ENCODE results near the gene TXN2. TPM values are rescaled to one million over a fixed set of nuclear protein-coding genes. Genes with fewer than 3 reads are reported as not detected.

The TXN2 gene
- total RNA-seq (2022; extraction: Qiagen RNA extraction; ENCODE audit: low read depth), result 63.3 to 77.3 TPM (median 69.0 TPM) in 5 replicates

GRCh38 chr22:36481393-36482168, at the start of gene TXN2:
TXN2 (minus strand) TSS chr22:36481640; CDS start chr22:36480837, 803 bp downstream.

GRCh38 chr22:36528795-36529751, 47.6 kb upstream of the TXN2 start, which contains the start of gene EIF3D:
EIF3D (minus strand) TSS chr22:36529166; CDS start chr22:36526121, 3,045 bp downstream.

GRCh38 chr22:36506637-36507517, 25.4 kb upstream of the TXN2 start, which contains the start of gene FOXRED2:
FOXRED2 (minus strand) TSS chr22:36507040; CDS start chr22:36506422, 618 bp downstream.

Other genes with a start within 250 kb of the TXN2 start
- 24.6 to 27.1 TPM (median 26.2 TPM) in 5 replicates for gene APOL2, start 242.1 kb downstream of the TXN2 start, total RNA-seq (2022; extraction: Qiagen RNA extraction; ENCODE audit: low read depth)
- gene APOL1, start 228.5 kb downstream of the TXN2 start, total RNA-seq (2022; extraction: Qiagen RNA extraction; ENCODE audit: low read depth), result 8.0 to 8.8 TPM (median 8.5 TPM) in 5 replicates
- 193 to 218 TPM (median 197 TPM) in 5 replicates for gene MYH9, start 93.7 kb downstream of the TXN2 start, total RNA-seq (2022; extraction: Qiagen RNA extraction; ENCODE audit: low read depth)
- 14.3 to 17.3 TPM (median 16.6 TPM) in 5 replicates for gene FOXRED2, start 25.4 kb upstream of the TXN2 start, total RNA-seq (2022; extraction: Qiagen RNA extraction; ENCODE audit: low read depth)
- gene EIF3D, start 47.5 kb upstream of the TXN2 start, total RNA-seq (2022; extraction: Qiagen RNA extraction; ENCODE audit: low read depth), result 160 to 201 TPM (median 166 TPM) in 5 replicates
- not detected in 5 replicates for gene CACNG2, start 222.1 kb upstream of the TXN2 start, total RNA-seq (2022; extraction: Qiagen RNA extraction; ENCODE audit: low read depth)